Mesendoderm (in vitro differentiated cells): ENCODE measurements around the gene DLX2.
A peak's percentile ranks its signal among the peaks of the same experiment; 100 is the strongest.

Source experiments
- DNase-seq: peaks from one replicate; pipeline ENCODE4 v3.0.0; 2013
- H2AK5ac ChIP-seq: 2 replicates; pipeline ENCODE4 v1.6.1; 2013; ENCODE audit warnings: low read length, inconsistent platforms
- H2BK120ac ChIP-seq: 2 replicates; pipeline ENCODE4 v1.6.1; 2013; ENCODE audit warnings: low read depth, mild to moderate bottlenecking, low read length, moderate library complexity, mixed read lengths
- H2BK15ac ChIP-seq: replicated peaks from 2 replicates; pipeline ENCODE4 v1.6.1; 2013; ENCODE audit warnings: low read depth, mild to moderate bottlenecking, moderate library complexity
- H2BK5ac ChIP-seq: 2 replicates; pipeline ENCODE4 v1.6.1; 2013; ENCODE audit warnings: low read length, inconsistent platforms
- H3K18ac ChIP-seq: 2 replicates; pipeline ENCODE4 v1.6.1; 2013; ENCODE audit warnings: mild to moderate bottlenecking, low read length, mixed read lengths
- H3K23ac ChIP-seq: one replicate; pipeline ENCODE4 v1.6.1; 2013; ENCODE audit warnings: low read length
- H3K27ac ChIP-seq: 2 replicates; pipeline ENCODE4 v1.5.1; 2013; ENCODE audit warnings: low read depth, mild to moderate bottlenecking, inconsistent platforms, low read length, moderate library complexity
- H3K27me3 ChIP-seq: 2 replicates; pipeline ENCODE4 v1.6.1; 2013; ENCODE audit warnings: low read length, control low read depth, mild to moderate bottlenecking, inconsistent platforms; ENCODE audit not compliant: insufficient read depth, poor library complexity
- H3K36me3 ChIP-seq: 2 replicates; pipeline ENCODE4 v1.6.1; 2013; ENCODE audit warnings: low read length, inconsistent platforms; ENCODE audit not compliant: control insufficient read depth, insufficient read depth
- H3K4ac ChIP-seq: one replicate; pipeline ENCODE4 v1.6.1; 2013; ENCODE audit warnings: low read depth, mild to moderate bottlenecking, low read length, moderate library complexity
- H3K4me1 ChIP-seq: 2 replicates; pipeline ENCODE4 v1.6.1; 2013; ENCODE audit warnings: low read depth, low read length, inconsistent platforms; ENCODE audit not compliant: control insufficient read depth
- H3K4me2 ChIP-seq: 2 replicates; pipeline ENCODE4 v1.6.1; 2013; ENCODE audit warnings: low read length
- H3K4me3 ChIP-seq: 2 replicates; pipeline ENCODE4 v1.5.1; 2013; ENCODE audit warnings: mild to moderate bottlenecking, low read length
- H3K56ac ChIP-seq: one replicate; pipeline ENCODE4 v1.6.1; 2013; ENCODE audit warnings: low read length
- H3K79me1 ChIP-seq: 2 replicates; pipeline ENCODE4 v1.6.1; 2013; ENCODE audit warnings: low read length, inconsistent platforms
- H3K79me2 ChIP-seq: 2 replicates; pipeline ENCODE4 v1.6.1; 2013; ENCODE audit warnings: mild to moderate bottlenecking, low read length; ENCODE audit not compliant: control insufficient read depth, insufficient read depth
- H3K9ac ChIP-seq: 2 replicates; pipeline ENCODE4 v1.6.1; 2013; ENCODE audit warnings: low read length, inconsistent platforms
- H4K5ac ChIP-seq: one replicate; pipeline ENCODE4 v1.6.1; 2013; ENCODE audit warnings: low read length
- H4K8ac ChIP-seq: one replicate; pipeline ENCODE4 v1.6.1; 2013; ENCODE audit warnings: low read depth, mild to moderate bottlenecking, control low read depth, low read length, moderate library complexity
- WGBS: extraction: QIAGEN DNeasy Blood & Tissue Kit; methylation state at CpG from one replicate; pipeline ENCODE4 v1.1.7; 2013; ENCODE audit warnings: low lambda C conversion rate, missing lambda C conversion rate; ENCODE audit not compliant: insufficient coverage; ENCODE audit errors: extremely low coverage; 5-methylcytosine and 5-hydroxymethylcytosine counted together

The DLX2 gene

GRCh38 chr2:172091761-172092566 is 10.7 kb downstream of the DLX2 start:
- Histone ChIP-seq H3K79me2 (no peaks in the 10 kb centered on the region), H4K8ac (no peak overlapping the region), H3K4me2 (no peak overlapping the region), H3K27ac (no peak overlapping the region), H3K18ac (no peak overlapping the region), H3K56ac (no peak overlapping the region), H3K36me3 (no peaks in the 10 kb centered on the region), H2BK120ac (no peak overlapping the region), H3K27me3 (peaks cover 72% of the 10 kb centered on the region), H2BK5ac (no peak overlapping the region), H3K23ac (no peak overlapping the region), H3K79me1 (no peaks in the 10 kb centered on the region), H3K9ac (no peak overlapping the region), H3K4ac (no peak overlapping the region), H2AK5ac (no peak overlapping the region), H2BK15ac (no peak overlapping the region), H4K5ac (no peak overlapping the region), H3K4me1 (peaks cover 2% of the 10 kb centered on the region), H3K4me3 (no peak overlapping the region)
- DNase-seq: no peak
- no CpG with 5 or more reads among the region's 11 CpGs for WGBS

DNA sequence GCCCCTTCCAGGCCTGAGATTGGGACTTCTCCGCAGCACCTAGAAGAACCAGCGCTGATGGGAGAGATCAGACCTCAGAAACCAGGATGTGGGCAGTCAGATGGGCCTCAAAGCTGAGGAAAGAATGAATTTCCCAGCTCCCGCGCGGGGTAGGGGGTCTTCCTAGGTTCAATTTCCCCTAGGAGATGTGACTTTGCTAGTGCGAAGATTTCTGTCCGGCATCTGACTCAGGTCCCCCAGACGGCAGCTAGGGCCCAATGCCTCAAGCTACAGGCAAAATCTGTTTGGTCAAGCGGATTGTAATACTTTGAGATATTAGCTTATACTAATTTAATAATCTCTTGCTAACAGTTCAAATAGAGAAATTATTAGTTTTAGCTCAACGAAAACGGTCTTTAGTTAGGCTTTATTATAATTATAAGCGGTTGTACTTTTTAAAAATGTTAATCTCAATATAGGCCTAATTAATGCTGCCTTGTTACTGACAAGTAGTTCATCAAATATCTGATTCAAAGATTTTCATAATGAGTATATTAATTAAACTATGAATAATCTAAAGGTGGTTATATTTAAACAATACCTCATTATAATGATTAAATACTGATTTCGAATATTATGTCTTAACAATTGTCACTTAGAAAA is 11.6 kb downstream of the DLX2 start:
- H3K9ac ChIP-seq: no peak overlapping the region
- no peak overlapping the region for H3K23ac ChIP-seq
- no peaks in the 10 kb centered on the region for H3K79me1 ChIP-seq
- H3K18ac ChIP-seq: no peak overlapping the region
- H2AK5ac ChIP-seq: no peak overlapping the region
- H3K4me1 ChIP-seq: peaks cover under 1% of the 10 kb centered on the region
- no peak overlapping the region for H2BK5ac ChIP-seq
- no peak overlapping the region for H3K4me3 ChIP-seq
- WGBS: no CpG with 5 or more reads among the region's 13 CpGs
- H3K36me3 ChIP-seq: no peaks in the 10 kb centered on the region
- H3K4ac ChIP-seq: no peak overlapping the region
- DNase-seq: peak; percentile 26
- no peak overlapping the region for H4K8ac ChIP-seq
- H3K27me3 ChIP-seq: peaks cover 71% of the 10 kb centered on the region
- H3K56ac ChIP-seq: no peak overlapping the region
- no peak overlapping the region for H4K5ac ChIP-seq
- no peak overlapping the region for H2BK120ac ChIP-seq
- no peak overlapping the region for H3K27ac ChIP-seq
- no peak overlapping the region for H3K4me2 ChIP-seq
- no peaks in the 10 kb centered on the region for H3K79me2 ChIP-seq
- no peak overlapping the region for H2BK15ac ChIP-seq

- Histone ChIP-seq H2BK120ac (no peak overlapping the region), H3K79me1 (no peaks in the 10 kb centered on the region), H3K4ac (no peak overlapping the region), H3K18ac (no peak overlapping the region), H4K5ac (no peak overlapping the region), H3K4me1 (no peaks in the 10 kb centered on the region), H2BK5ac (no peak overlapping the region), H3K9ac (no peak overlapping the region), H3K23ac (no peak overlapping the region), H3K27ac (no peak overlapping the region), H3K79me2 (no peaks in the 10 kb centered on the region), H2BK15ac (no peak overlapping the region), H3K4me3 (no peak overlapping the region), H3K56ac (no peak overlapping the region), H3K27me3 (peaks cover 72% of the 10 kb centered on the region), H3K36me3 (no peaks in the 10 kb centered on the region), H3K4me2 (no peak overlapping the region), H4K8ac (no peak overlapping the region), H2AK5ac (no peak overlapping the region)
- peak; percentile 74 for DNase-seq
- no CpG with 5 or more reads among the region's 39 CpGs for WGBS
Observed at GRCh38 chr2:172090044-172090961, 12.4 kb downstream of the DLX2 start.

GRCh38 chr2:172089633-172090032 is 13.1 kb downstream of the DLX2 start:
- Histone ChIP-seq H3K23ac (no peak overlapping the region), H3K9ac (no peak overlapping the region), H3K36me3 (no peaks in the 10 kb centered on the region), H3K27ac (no peak overlapping the region), H3K4me3 (no peak overlapping the region), H4K5ac (no peak overlapping the region), H2BK5ac (no peak overlapping the region), H3K4me2 (no peak overlapping the region), H3K56ac (no peak overlapping the region), H3K79me2 (no peaks in the 10 kb centered on the region), H2BK120ac (no peak overlapping the region), H4K8ac (no peak overlapping the region), H3K79me1 (no peaks in the 10 kb centered on the region), H3K27me3 (peaks cover 72% of the 10 kb centered on the region), H3K4ac (no peak overlapping the region), H2AK5ac (no peak overlapping the region), H3K4me1 (no peaks in the 10 kb centered on the region), H3K18ac (no peak overlapping the region), H2BK15ac (no peak overlapping the region)
- WGBS: no CpG with 5 or more reads among the region's 7 CpGs
- DNase-seq: no peak

DNA sequence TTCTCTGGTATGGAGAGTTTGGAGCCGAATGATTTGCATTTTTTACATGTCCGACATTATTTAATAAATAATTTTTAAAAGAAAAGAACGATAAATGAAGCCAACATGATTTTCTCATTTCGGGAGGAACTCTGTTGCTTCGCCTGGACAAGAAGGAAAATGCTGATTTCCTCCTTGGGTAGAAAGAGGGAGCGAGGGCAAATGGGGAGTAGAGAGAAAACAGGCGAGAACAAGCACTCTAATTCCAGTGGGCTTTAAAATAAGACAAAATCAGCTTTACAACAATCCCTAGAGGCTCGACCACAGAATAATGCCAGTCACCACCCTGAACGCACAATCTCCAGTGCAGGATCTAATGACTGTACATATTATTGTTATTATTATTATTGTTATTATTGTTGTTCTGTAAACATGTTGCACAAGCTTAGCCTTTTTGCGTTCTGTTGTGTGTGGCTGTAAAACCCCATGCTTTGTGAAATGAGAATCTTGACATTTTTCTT is 13.6 kb downstream of the DLX2 start:
- no peak overlapping the region for H3K18ac ChIP-seq
- H3K79me1 ChIP-seq: no peaks in the 10 kb centered on the region
- no peaks in the 10 kb centered on the region for H3K36me3 ChIP-seq
- H2BK5ac ChIP-seq: no peak overlapping the region
- H3K27ac ChIP-seq: no peak overlapping the region
- H3K4me2 ChIP-seq: no peak overlapping the region
- H4K8ac ChIP-seq: no peak overlapping the region
- peaks cover 71% of the 10 kb centered on the region for H3K27me3 ChIP-seq
- H3K4me1 ChIP-seq: no peaks in the 10 kb centered on the region
- H3K56ac ChIP-seq: no peak overlapping the region
- H2BK15ac ChIP-seq: no peak overlapping the region
- no peaks in the 10 kb centered on the region for H3K79me2 ChIP-seq
- H3K9ac ChIP-seq: no peak overlapping the region
- no CpG with 5 or more reads among the region's 10 CpGs for WGBS
- peak; percentile 1 for DNase-seq
- H3K4me3 ChIP-seq: no peak overlapping the region
- no peak overlapping the region for H3K23ac ChIP-seq
- H2AK5ac ChIP-seq: no peak overlapping the region
- no peak overlapping the region for H4K5ac ChIP-seq
- H3K4ac ChIP-seq: no peak overlapping the region
- no peak overlapping the region for H2BK120ac ChIP-seq
